RWPE2 (cell line): ENCODE results near the gene TLR3.
A peak's percentile ranks its signal among the peaks of the same experiment; 100 is the strongest.

Experiments
- ATAC-seq: fragments of 200-7000 bp; cut with Tn5 transposase; 3 replicates; pipeline ENCODE4 v1.9.1; 2021; ENCODE audit warnings: low read depth
- DNase-seq: peaks from one replicate; pipeline ENCODE4 v3.0.0-alpha.2; 2020; ENCODE audit warnings: low spot score
- H3K27ac ChIP-seq: fragments of 450-650 bp; 2 replicates; pipeline ENCODE4 v1.5.1; 2017; ENCODE audit warnings: mild to moderate bottlenecking; ENCODE audit not compliant: poor library complexity, severe bottlenecking
- H3K27me3 ChIP-seq: fragments of 250-450 bp; sonication (Bioruptor Pico); 2 replicates; pipeline ENCODE4 v1.5.1; 2021; ENCODE audit warnings: mild to moderate bottlenecking, moderate library complexity; ENCODE audit not compliant: insufficient read depth, poor library complexity, severe bottlenecking
- H3K36me3 ChIP-seq: fragments of 250-450 bp; sonication (Bioruptor Pico); 2 replicates; pipeline ENCODE4 v1.5.1; 2020; ENCODE audit warnings: low read depth, mild to moderate bottlenecking, moderate library complexity
- H3K4me1 ChIP-seq: fragments of 250-450 bp; sonication (Bioruptor Pico); 2 replicates; pipeline ENCODE4 v1.5.1; 2021; ENCODE audit warnings: mild to moderate bottlenecking, moderate library complexity; ENCODE audit not compliant: insufficient read depth, poor library complexity, severe bottlenecking
- H3K4me3 ChIP-seq: fragments of 250-450 bp; sonication (Bioruptor Pico); 2 replicates; pipeline ENCODE4 v1.5.1; 2021; ENCODE audit warnings: mild to moderate bottlenecking, moderate library complexity; ENCODE audit not compliant: severe bottlenecking
- H3K9me3 ChIP-seq: fragments of 250-450 bp; sonication (Bioruptor Pico); 2 replicates; pipeline ENCODE4 v1.5.1; 2021; ENCODE audit warnings: mild to moderate bottlenecking, moderate library complexity; ENCODE audit not compliant: severe bottlenecking
- TF ChIP-seq, protein P1 (sequence below): fragments of 450-650 bp; IDR thresholded peaks from one replicate; pipeline ENCODE4 v1.5.1; 2017; ENCODE audit warnings: mild to moderate bottlenecking, moderate library complexity; ENCODE audit not compliant: poor library complexity, severe bottlenecking

The TLR3 gene

DNA sequence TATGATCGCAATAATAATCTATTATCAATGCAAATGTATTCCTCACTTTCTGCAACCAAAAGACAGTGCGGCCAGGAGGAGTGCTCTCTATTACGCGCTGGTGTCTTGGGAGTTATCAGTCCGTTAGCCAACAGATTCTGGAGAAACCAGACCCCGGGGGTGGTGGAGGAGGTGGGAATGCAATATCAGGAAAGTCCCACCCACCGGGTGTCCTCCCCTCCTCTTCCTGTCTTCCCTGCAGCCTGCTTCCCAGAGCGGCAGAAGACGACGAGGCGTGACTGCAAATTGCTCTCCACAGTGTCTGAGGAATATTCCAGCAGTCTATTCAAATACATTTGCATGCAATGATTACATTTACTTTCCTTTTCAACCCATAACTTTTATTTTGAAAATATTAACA, 17.9 kb upstream of the TLR3 start:
- H3K9me3 ChIP-seq: no peaks in the 10 kb centered on the region
- no peak overlapping the region for H3K4me3 ChIP-seq
- no peak for DNase-seq
- no peaks in the 10 kb centered on the region for H3K36me3 ChIP-seq
- H3K27ac ChIP-seq: no peak overlapping the region
- H3K4me1 ChIP-seq: no peaks in the 10 kb centered on the region
- TF ChIP-seq, protein P1, sequence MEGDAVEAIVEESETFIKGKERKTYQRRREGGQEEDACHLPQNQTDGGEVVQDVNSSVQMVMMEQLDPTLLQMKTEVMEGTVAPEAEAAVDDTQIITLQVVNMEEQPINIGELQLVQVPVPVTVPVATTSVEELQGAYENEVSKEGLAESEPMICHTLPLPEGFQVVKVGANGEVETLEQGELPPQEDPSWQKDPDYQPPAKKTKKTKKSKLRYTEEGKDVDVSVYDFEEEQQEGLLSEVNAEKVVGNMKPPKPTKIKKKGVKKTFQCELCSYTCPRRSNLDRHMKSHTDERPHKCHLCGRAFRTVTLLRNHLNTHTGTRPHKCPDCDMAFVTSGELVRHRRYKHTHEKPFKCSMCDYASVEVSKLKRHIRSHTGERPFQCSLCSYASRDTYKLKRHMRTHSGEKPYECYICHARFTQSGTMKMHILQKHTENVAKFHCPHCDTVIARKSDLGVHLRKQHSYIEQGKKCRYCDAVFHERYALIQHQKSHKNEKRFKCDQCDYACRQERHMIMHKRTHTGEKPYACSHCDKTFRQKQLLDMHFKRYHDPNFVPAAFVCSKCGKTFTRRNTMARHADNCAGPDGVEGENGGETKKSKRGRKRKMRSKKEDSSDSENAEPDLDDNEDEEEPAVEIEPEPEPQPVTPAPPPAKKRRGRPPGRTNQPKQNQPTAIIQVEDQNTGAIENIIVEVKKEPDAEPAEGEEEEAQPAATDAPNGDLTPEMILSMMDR: no peak
- no peak for ATAC-seq
- no peaks in the 10 kb centered on the region for H3K27me3 ChIP-seq

DNA sequence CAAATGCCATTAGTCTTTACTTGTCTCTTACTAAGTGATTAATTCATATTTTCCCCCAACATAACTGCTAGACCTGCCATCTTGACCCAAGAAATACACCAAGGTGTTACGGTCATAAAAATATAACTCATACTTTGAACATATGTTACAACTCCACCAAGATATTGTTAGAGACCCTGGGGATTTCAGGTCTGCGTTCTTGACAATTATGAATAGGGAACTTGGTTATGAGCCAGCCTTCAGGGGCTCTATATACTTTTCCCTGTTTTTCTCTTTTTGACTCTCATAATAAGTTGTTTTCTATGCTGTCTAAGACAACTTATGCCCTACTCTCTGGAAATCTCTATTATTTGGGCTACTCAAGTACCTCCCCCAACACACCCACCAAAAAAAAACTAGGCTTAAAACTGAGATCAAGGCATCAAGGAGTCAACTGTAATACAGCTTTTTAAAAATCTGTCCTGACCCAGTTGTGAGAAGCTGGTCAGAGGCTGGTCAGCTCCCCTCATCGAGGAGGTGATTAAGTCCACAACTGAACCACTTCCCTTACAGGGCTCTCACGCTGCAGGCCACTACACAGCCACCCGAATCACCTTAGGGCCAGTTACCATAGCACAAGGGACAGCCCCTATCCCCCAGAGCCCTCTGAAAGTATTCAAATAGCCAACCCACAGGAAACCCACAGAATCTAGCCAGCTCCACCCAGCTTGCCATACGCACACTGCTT, 10.5 kb upstream of the TLR3 start:
- Histone ChIP-seq H3K4me3 (no peak overlapping the region), H3K27ac (no peak overlapping the region), H3K36me3 (no peaks in the 10 kb centered on the region), H3K9me3 (no peaks in the 10 kb centered on the region), H3K4me1 (no peaks in the 10 kb centered on the region), H3K27me3 (no peaks in the 10 kb centered on the region)
- no peak for DNase-seq
- no peak for ATAC-seq
- TF ChIP-seq, protein P1: no peak

DNA sequence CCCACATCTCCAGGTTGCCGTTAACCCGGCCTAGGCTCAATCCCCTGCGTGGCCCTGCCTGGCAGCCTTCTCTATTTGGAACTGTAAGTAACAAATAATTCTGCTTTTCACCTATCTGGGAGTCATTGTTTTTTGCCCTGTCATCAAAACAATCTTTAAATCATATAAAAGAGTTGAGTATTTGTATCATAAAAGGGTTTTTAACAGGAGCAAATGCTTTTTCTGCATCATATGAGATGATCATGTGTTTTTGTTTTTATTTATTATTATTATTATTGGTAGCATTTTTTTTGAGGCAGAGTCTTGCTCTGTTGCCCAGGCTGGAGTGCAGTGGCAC, 10.0 kb upstream of the TLR3 start:
- Histone ChIP-seq H3K27me3 (no peaks in the 10 kb centered on the region), H3K4me3 (no peak overlapping the region), H3K27ac (no peak overlapping the region), H3K36me3 (no peaks in the 10 kb centered on the region), H3K9me3 (no peaks in the 10 kb centered on the region), H3K4me1 (no peaks in the 10 kb centered on the region)
- TF ChIP-seq, protein P1: no peak
- DNase-seq (no peak), ATAC-seq (no peak)

DNA sequence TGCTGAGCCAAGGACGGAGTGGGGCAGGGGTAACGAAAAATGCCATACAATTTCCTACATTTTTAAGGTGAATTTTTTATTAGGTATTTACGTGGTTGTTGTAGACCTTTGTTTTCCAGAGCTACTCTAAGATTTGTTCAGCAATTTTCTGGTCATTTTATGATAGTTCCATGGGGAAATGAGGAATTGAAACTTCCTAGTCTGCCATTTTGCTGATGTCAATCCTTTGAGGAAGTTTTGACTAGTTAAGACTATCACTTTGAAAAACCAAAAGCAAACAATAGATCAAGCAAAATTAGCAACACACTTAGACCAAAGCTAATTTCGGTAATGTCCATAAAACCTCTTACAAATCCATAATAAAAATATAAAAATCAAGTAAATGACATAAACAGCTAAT, 7.0 kb upstream of the TLR3 start:
- TF ChIP-seq, protein P1: no peak
- H3K27me3 ChIP-seq: no peaks in the 10 kb centered on the region
- no peaks in the 10 kb centered on the region for H3K4me1 ChIP-seq
- H3K36me3 ChIP-seq: no peaks in the 10 kb centered on the region
- DNase-seq (no peak), ATAC-seq (no peak)
- H3K4me3 ChIP-seq: no peak overlapping the region
- H3K27ac ChIP-seq: no peak overlapping the region
- H3K9me3 ChIP-seq: no peaks in the 10 kb centered on the region

DNA sequence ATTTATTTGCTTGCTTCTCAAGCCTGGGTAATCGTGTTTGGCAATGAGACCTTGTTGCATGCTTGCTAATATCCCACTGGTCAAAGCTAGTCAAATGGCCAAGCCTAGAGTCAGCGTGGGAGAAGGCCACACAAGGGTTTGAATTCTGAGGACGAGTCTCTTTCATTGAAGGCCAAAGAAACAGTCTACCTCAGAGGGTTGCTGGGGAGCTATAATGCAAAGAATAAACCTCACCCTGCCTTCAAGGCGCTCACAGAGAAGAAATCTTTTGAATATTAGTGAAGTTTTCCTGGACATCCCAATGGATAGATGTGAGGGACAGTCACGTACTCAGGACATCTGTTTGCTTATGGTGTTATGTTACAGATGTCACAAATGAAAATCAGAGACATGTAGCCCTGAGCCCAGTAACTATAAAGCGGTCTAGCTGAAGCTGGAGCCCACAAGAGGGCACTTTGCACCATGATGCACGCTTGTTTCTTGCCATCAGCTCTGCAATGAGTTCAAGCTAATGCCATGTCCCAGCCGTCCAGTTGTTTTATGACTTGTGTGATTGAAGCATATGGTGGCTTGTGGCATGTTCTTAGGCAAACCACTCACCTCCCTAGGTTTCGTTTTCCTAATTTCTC, 1.1 kb upstream of the TLR3 start:
- Histone ChIP-seq H3K27ac (no peak overlapping the region), H3K27me3 (no peaks in the 10 kb centered on the region), H3K4me3 (peak overlapping the region; percentile 32), H3K9me3 (no peaks in the 10 kb centered on the region), H3K4me1 (peaks cover 10% of the 10 kb centered on the region), H3K36me3 (no peaks in the 10 kb centered on the region)
- peak; percentile 51 for ATAC-seq
- DNase-seq: no peak
- TF ChIP-seq, protein P1: peak; percentile 40
